ENCODE measurements around the gene ZNF500. TPM values are rescaled to one million over a fixed set of nuclear protein-coding genes. Genes with fewer than 3 reads are reported as not detected.

The ZNF500 gene
- total and polyA plus RNA-seq, 2 donors (not counting 1 experiment from before 2014, with no cell fraction given) = 12.0 to 26.5 TPM

- CTCF ChIA-PET = interaction anchor here (1.7 kb wide), 1 partner anchor 66 kb away, joined by 3 read pairs; no protein-coding TSS in a partner anchor
- Histone ChIP-seq H4K20me1 (ENCODE audit: control insufficient read depth, insufficient read depth, low read length, poor library complexity, severe bottlenecking) (no peaks in the 10 kb centered on the region), H3K36me3 (replicated peaks in 1 of 2; ENCODE audit: control extremely low read depth in 1 of 2, control insufficient read depth in 1 of 2, extremely low read depth in 1 of 2, insufficient read depth in 2 of 2, low read length in 1 of 2) (peaks cover 0 to 12% of the 10 kb centered on the region in 2 experiments), H3K9me3 (ENCODE audit: control extremely low read depth in 1 of 3, control insufficient read depth in 2 of 3, insufficient read depth in 1 of 3, low read length in 2 of 3) (no peaks in the 10 kb centered on the region), H3K27me3 (replicated peaks in 1 of 4; ENCODE audit: control extremely low read depth in 1 of 4, control insufficient read depth in 3 of 4, insufficient read depth in 4 of 4, low read length in 3 of 4) (no peaks in the 10 kb centered on the region), H2AFZ (ENCODE audit: insufficient read depth, low read depth, low read length, poor library complexity, severe bottlenecking) (peak overlapping the region; percentile 84), H3K9ac (ENCODE audit: low read length) (peak overlapping the region; percentile 84), H3K4me1 (ENCODE audit: control insufficient read depth in 2 of 2, insufficient read depth in 2 of 2, low read length in 2 of 2) (peaks cover 26 to 27% of the 10 kb centered on the region in 2 donors), H3K4me3 (ENCODE audit: control extremely low read depth in 1 of 5, extremely low read depth in 1 of 5, insufficient read depth in 1 of 5, low read depth in 2 of 5, low read length in 4 of 5) (peak overlapping the region; percentile 36 to 88 (median 75)), H3K27ac (ENCODE audit: low read length in 2 of 2) (peak overlapping the region; percentile 73 to 88), H3K79me2 (ENCODE audit: control insufficient read depth, insufficient read depth, low read length) (no peaks in the 10 kb centered on the region), H3K4me2 (replicated peaks; ENCODE audit: low read depth, low read length, poor library complexity, severe bottlenecking) (peak overlapping the region; percentile 93)
- no peaks in the 10 kb centered on the region for H3K9me3 Mint-ChIP-seq (ENCODE audit: insufficient read depth)
- peak overlapping the region; percentile 88 for H3K4me3 Mint-ChIP-seq
- no peak for TF ChIP-seq CTCF (IDR thresholded peaks at IDR 0.05)
- TF ChIP-seq EZH2 (IDR thresholded peaks at IDR 0.05; ENCODE audit: borderline replicate concordance, insufficient read depth, low read depth, low read length, poor library complexity, severe bottlenecking) = no peak
- no peak for DNase-seq
- intact Hi-C loops (cut with micrococcal nuclease) = loop anchor here (5.0 kb wide), 1 partner anchor 271 kb away; the partner anchor contains the start of gene ALG1
- peaks cover 21% of the 10 kb centered on the region for H3K4me1 Mint-ChIP-seq
- H3K27ac Mint-ChIP-seq = peak overlapping the region; percentile 92
- no peak for ATAC-seq (ENCODE audit: low read depth)
- POLR2A ChIA-PET = interaction anchor here (0.6 to 2.6 kb wide), 2 partner anchors 67 to 383 kb away, joined by 3 to 20 read pairs; partner anchors contain the start of genes ANKS3 and DNAAF8
- 53% methylated on average over 20 of the region's 29 CpGs for WGBS (ENCODE audit: insufficient coverage)
- no peaks in the 10 kb centered on the region for H3K27me3 Mint-ChIP-seq
Observed at GRCh38 chr16:4801051-4801961, 34.3 kb upstream of the ZNF500 start.

All from B cell (primary cell).